Kidney (tissue), 14 donors: ENCODE data around the gene C19orf85. TPM values are rescaled to one million over a fixed set of nuclear protein-coding genes. Genes with fewer than 3 reads are reported as not detected.
A peak's percentile ranks its signal among the peaks of the same experiment; 100 is the strongest.

Experiments
- DNase-seq, 5 donors: peaks; one replicate each; pipeline ENCODE4 v3.0.0-alpha.2; 2013 to 2020
- FAIRE-seq: peaks from 2 replicates; lab custom pipeline; 2012; peaks lifted over from hg19 to GRCh38; lab: Jason Lieb, UNC
- H3K27ac ChIP-seq, 2 donors: one replicate each; pipeline ENCODE4 v1.7.0; 2013; ENCODE audit warnings: low read depth in 2 of 2, low read length in 2 of 2, inconsistent platforms in 1 of 2
- H3K27me3 ChIP-seq: one replicate; pipeline ENCODE4 v1.7.1; 2013; ENCODE audit warnings: low read length, inconsistent platforms; ENCODE audit not compliant: control insufficient read depth, insufficient read depth
- H3K36me3 ChIP-seq, 3 donors: one replicate each; pipeline versions ENCODE4 v1.7.0 to v1.7.1; 2013; ENCODE audit warnings: low read length in 3 of 3, control low read depth in 1 of 3, inconsistent platforms in 1 of 3; ENCODE audit not compliant: insufficient read depth in 3 of 3, control insufficient read depth in 2 of 3
- H3K4me1 ChIP-seq, 3 donors: one replicate each; pipeline versions ENCODE4 v1.7.0 to v1.7.1; 2013; ENCODE audit warnings: low read length in 3 of 3, inconsistent platforms in 1 of 3, low read depth in 1 of 3; ENCODE audit not compliant: control insufficient read depth in 2 of 3, insufficient read depth in 2 of 3
- H3K4me3 ChIP-seq, 3 donors: one replicate each; pipeline versions ENCODE4 v1.7.0 to v1.8.1; 2013; ENCODE audit warnings: low read length in 3 of 3, control low read depth in 1 of 3, inconsistent platforms in 1 of 3
- H3K9ac ChIP-seq, 3 donors: one replicate each; pipeline versions ENCODE4 v1.7.0 to v1.7.1; 2013; ENCODE audit warnings: low read length in 3 of 3, control low read depth in 1 of 3, inconsistent platforms in 1 of 3
- H3K9me3 ChIP-seq, 3 donors: one replicate each; pipeline versions ENCODE4 v1.7.0 to v1.7.1; 2013; ENCODE audit warnings: low read length in 3 of 3, control low read depth in 1 of 3, inconsistent platforms in 1 of 3; ENCODE audit not compliant: control insufficient read depth in 2 of 3, insufficient read depth in 1 of 3
- intact Hi-C: fragments of 100-400 bp; cut with DNase I; formaldehyde crosslinking; loops from one replicate; pipeline ENCODE4 v1.11.1; 2022
- polyA plus RNA-seq: library from polyadenylated mRNA; stranded (reverse); fragments of 350-450 nt; fragmentation: Illumina TruSeq; extraction: RNeasy Lipid Tissue Mini Kit (QIAGEN cat#74804); gene quantifications from one replicate; pipeline ENCODE4 v1.2.3, GENCODE V29; 2014; ENCODE audit warnings: low read depth, low replicate concordance; ENCODE audit not compliant: insufficient read depth
- total RNA-seq: library from RNA; stranded (reverse); fragmentation: NEBNext Ultra II Directional; extraction: Animal tissue kit (Norgen Biotek cat#: 25700); gene quantifications from one replicate; pipeline ENCODE4 v1.2.1, GENCODE V29; 2021
- TF ChIP-seq, protein P1 (sequence below): IDR thresholded peaks from 3 replicates; pipeline ENCODE4 v1.5.1; 2012; ENCODE audit warnings: mild to moderate bottlenecking, moderate library complexity, borderline replicate concordance; ENCODE audit not compliant: insufficient read depth; ENCODE audit errors: extremely low read depth
- donor health status: control.
- donor health status: control.
- donor health status: control.
- donor health status: control.
- donor health status: control.
- donor health status: DM: yes; HTN: yes; CAD: no.
- donor health status: Normal renal cell carcinoma (clear cell type).

Gene C19orf85
- total and polyA plus RNA-seq, 2 donors from 2014 or later = not detected

- Histone ChIP-seq H3K9ac (peak overlapping the region in 1 of 3 donors; percentile 26), H3K9me3 (no peaks in the 10 kb centered on the region), H3K4me1 (peaks cover 0 to 4% (median 0%) of the 10 kb centered on the region in 3 donors), H3K4me3 (no peak overlapping the region), H3K27ac (no peak overlapping the region), H3K27me3 (no peaks in the 10 kb centered on the region), H3K36me3 (no peaks in the 10 kb centered on the region)
- TF ChIP-seq, protein P1, sequence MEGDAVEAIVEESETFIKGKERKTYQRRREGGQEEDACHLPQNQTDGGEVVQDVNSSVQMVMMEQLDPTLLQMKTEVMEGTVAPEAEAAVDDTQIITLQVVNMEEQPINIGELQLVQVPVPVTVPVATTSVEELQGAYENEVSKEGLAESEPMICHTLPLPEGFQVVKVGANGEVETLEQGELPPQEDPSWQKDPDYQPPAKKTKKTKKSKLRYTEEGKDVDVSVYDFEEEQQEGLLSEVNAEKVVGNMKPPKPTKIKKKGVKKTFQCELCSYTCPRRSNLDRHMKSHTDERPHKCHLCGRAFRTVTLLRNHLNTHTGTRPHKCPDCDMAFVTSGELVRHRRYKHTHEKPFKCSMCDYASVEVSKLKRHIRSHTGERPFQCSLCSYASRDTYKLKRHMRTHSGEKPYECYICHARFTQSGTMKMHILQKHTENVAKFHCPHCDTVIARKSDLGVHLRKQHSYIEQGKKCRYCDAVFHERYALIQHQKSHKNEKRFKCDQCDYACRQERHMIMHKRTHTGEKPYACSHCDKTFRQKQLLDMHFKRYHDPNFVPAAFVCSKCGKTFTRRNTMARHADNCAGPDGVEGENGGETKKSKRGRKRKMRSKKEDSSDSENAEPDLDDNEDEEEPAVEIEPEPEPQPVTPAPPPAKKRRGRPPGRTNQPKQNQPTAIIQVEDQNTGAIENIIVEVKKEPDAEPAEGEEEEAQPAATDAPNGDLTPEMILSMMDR = no peak
- FAIRE-seq (no peak), DNase-seq (no peak)
- intact Hi-C loops = loop anchor here (10.0 kb wide), 1 partner anchor 359 kb away; the partner anchor contains the start of gene TNNT1
These were observed 39.7 kb upstream of the C19orf85 start for GRCh38 chr19:55504252-55504603.

DNA sequence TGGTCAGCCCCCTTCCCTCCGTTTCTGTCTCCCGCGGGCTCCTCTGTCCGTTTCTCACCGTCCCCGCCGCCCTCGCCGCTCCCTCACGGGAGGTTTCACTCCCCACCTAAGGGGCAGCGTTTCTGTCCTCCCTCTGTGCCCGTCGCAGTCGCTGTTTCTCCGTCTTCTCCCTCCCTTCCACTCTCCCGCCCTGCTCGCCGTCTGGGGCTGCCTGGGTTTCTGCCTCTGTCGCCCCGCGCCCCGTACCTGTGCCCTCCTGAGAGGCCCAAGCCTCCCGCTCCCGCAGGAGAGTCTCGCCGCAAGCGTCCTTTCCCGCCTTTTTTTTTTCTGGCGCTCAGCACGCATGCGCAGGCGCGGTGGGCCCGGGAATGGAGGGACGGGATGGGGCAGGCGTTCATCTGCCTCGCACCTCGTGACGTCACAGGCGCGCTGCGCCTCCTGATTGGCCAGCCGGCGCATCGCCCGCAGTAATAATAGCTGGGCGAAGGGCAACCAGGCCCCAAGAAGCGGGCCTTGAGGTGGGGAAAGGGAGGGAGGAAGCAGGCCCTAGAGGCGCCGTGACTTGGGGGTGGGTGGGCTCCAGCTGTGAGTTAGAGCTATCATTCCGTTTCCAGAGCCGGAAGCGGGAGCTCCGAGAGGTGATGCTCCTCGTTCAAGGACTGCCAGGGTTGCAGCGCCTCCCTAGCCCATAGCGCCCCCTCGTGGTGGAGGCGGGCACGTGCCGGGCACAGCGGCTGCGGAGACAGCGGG, 39.1 kb upstream of the C19orf85 start:
- Histone ChIP-seq H3K27ac (peak overlapping the region in 1 of 2 donors; percentile 80), H3K27me3 (no peaks in the 10 kb centered on the region), H3K4me3 (peak overlapping the region; percentile 30 to 70 (median 58)), H3K9me3 (no peaks in the 10 kb centered on the region), H3K4me1 (peaks cover 0 to 4% (median 0%) of the 10 kb centered on the region in 3 donors), H3K9ac (peak overlapping the region in 1 of 3 donors; percentile 26), H3K36me3 (no peaks in the 10 kb centered on the region)
- FAIRE-seq (no peak), DNase-seq (peak; percentile 93 to 98 (median 96))
- TF ChIP-seq, protein P1 = peak; percentile 98
- intact Hi-C loops = loop anchor here (10.0 kb wide), 1 partner anchor 359 kb away; the partner anchor contains the start of gene TNNT1

- Histone ChIP-seq H3K9me3 (no peaks in the 10 kb centered on the region), H3K4me1 (peaks cover 0 to 4% (median 0%) of the 10 kb centered on the region in 3 donors), H3K27ac (no peak overlapping the region), H3K4me3 (no peak overlapping the region), H3K9ac (no peak overlapping the region), H3K36me3 (no peaks in the 10 kb centered on the region), H3K27me3 (no peaks in the 10 kb centered on the region)
- intact Hi-C loops = loop anchor here (10.0 kb wide), 1 partner anchor 358 kb away; the partner anchor contains the start of gene TNNT1
- no peak for FAIRE-seq
- no peak for DNase-seq
- TF ChIP-seq, protein P1 = no peak
These were observed 38.6 kb upstream of the C19orf85 start for GRCh38 chr19:55503157-55503501.
